Cardiac fibroblast (primary cell): ENCODE measurements around the gene DVL2.

Source experiments
- DNase-seq, 2 donors: peaks; one replicate each; pipeline versions ENCODE4 v3.0.0 to v3.0.0-alpha.2; 2010; ENCODE audit warnings: low read depth in 2 of 2
- H3K4me3 ChIP-seq, 2 donors: replicated peaks in 1 of 2; 1 replicate in 1 of 2; 2 replicates in 1 of 2; pipeline ENCODE4 v1.5.1; 2011; ENCODE audit warnings: low read depth in 2 of 2, low read length in 2 of 2, mild to moderate bottlenecking in 2 of 2, moderate library complexity in 1 of 2
- TF ChIP-seq, protein P1 (sequence below): IDR thresholded peaks from one replicate; pipeline ENCODE4 v1.5.1; 2011; ENCODE audit warnings: low read depth, mild to moderate bottlenecking, low read length, inconsistent platforms

The DVL2 gene

DNA sequence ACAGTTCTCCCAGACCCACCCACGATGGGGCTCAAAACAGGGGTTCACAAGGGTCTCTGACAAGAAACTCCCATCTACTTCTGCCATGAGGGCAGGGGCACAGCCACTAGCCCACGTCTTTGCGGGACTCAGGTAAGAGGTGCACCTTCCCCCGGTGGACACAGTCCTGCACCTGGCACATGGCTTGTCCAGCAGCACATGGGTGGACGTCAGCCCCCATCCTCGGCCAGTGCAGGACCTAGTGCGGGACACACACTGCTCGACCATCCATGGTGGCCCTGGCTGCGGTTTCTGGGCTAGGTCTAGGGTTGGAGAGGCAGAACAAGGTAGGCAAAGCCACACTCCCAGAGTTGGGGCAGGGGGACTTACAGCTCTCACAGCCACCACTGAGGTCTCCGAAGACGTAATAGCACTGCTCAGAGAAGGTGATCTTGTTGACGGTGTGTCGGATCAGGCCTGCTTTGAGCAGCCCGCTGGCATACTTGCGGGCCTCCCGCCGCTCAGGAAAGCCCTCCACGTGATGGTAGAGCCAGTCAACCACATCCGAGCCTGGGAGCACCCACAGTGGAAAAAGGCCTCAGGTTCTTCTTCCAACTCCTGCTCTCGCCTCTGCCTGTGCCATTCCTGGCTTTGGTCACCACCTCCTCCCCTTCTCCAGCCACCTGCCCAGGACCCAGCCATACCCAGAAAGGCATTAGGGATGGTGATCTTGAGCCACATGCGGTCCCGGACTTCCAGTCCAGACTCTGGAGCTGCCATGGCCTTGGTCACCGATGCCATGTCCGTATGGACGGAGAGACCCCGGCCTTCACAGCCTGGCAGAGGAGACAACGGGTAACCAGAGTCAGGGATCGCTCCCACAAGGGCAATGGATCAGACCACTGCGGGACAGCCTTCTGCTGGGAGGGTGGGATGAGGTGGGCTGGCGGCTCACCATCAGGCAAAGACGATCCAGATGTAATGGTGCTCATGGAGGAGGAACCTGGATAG, 7.3 kb downstream of the DVL2 start:
- no peak for DNase-seq
- H3K4me3 ChIP-seq = no peak overlapping the region
- TF ChIP-seq, protein P1, sequence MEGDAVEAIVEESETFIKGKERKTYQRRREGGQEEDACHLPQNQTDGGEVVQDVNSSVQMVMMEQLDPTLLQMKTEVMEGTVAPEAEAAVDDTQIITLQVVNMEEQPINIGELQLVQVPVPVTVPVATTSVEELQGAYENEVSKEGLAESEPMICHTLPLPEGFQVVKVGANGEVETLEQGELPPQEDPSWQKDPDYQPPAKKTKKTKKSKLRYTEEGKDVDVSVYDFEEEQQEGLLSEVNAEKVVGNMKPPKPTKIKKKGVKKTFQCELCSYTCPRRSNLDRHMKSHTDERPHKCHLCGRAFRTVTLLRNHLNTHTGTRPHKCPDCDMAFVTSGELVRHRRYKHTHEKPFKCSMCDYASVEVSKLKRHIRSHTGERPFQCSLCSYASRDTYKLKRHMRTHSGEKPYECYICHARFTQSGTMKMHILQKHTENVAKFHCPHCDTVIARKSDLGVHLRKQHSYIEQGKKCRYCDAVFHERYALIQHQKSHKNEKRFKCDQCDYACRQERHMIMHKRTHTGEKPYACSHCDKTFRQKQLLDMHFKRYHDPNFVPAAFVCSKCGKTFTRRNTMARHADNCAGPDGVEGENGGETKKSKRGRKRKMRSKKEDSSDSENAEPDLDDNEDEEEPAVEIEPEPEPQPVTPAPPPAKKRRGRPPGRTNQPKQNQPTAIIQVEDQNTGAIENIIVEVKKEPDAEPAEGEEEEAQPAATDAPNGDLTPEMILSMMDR = no peak

DNA sequence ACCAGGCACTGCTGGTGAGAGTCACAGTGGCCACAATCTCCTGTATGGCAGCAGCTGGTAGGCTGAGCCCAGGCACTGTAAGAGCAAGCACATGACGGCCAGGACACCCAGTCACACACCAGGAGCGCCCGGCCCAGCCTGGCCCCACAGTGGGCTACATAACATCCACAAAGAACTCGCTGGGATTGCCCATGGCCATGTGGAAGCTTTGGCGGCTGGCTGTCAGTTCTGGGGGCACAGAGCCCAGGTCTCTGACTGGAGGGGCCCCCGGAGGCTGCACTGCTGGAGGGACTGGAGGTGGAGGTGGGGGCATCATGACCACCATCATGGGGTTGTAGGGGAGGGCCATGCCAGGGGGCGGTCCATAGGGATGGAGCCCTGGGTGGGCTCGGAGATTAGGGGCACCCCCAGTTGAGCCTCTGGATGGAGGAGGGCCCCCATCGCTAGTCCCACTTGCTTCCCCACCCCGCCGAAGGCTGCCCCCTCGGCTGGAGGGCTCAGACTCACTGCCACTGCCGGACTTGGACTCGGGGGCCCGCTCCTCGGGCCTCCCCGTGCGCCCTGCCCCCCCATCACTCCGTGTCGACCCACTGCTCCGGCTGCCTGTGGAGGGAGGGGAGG, 8.5 kb downstream of the DVL2 start:
- H3K4me3 ChIP-seq = no peak overlapping the region
- TF ChIP-seq, protein P1 = no peak
- no peak for DNase-seq

DNA sequence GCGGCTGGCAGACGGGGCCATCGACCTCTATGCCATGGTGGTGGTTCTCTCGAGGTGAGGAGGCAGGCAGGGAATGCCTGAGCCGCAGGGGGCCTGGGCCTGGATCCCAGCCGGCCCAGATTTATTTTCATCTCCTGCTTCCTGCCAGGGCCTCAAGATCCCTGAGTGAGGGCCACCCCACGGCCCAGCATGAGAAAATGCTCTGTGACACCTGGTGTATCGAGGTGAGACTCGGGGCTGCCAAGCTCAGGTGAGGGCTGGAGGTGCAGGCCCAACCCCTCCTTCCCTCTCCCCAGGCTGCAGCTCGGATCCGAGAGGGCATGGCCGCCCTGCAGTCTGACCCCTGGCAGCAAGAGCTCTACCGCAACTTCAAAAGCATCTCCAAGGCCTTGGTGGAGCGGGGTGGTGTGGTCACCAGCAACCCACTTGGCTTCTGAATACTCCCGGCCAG, 9.6 kb downstream of the DVL2 start:
- no peak overlapping the region for H3K4me3 ChIP-seq
- TF ChIP-seq, protein P1 = no peak
- no peak for DNase-seq

DNA sequence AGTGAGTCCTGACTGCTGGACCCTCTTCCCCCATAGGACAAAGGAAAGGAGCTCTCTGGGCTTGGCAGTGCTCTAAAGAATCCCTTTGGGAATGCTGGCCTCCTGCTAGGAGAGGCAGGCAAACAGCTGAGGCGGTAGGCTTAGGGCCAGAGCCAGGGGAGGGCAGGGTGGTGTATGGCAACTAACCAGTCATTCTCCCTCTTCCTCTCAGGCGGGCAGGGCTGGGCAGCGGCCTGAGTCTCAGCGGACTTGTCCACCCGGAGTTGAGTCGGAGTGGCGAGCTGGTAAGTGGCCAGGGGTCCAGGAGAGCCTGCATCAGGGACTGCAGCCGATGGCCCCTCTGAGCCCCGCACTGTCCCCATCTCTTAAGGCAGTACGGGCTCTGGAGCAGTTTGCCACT, 10.2 kb downstream of the DVL2 start:
- DNase-seq = no peak
- TF ChIP-seq, protein P1 = no peak
- H3K4me3 ChIP-seq = no peak overlapping the region

DNA sequence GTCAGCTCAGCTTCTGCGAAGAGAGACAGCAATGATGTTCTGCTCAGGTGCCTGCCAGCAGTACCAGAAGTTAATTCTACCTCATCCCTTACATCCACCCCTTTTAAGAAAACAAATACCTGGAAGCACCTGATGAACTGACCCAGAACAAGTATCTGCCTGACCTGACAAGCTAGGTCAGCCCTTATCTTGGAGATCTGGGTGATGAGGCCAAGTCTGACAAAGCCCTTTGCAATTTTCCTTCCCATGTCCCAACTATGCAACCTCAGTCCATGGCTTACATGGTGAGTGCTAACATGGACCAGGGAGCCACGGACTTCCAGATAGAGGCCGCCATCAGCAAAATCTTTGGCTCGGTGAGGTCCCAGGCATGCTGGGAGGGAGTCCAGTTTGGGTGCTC, 10.9 kb downstream of the DVL2 start:
- DNase-seq = no peak
- no peak overlapping the region for H3K4me3 ChIP-seq
- TF ChIP-seq, protein P1 = no peak

DNA sequence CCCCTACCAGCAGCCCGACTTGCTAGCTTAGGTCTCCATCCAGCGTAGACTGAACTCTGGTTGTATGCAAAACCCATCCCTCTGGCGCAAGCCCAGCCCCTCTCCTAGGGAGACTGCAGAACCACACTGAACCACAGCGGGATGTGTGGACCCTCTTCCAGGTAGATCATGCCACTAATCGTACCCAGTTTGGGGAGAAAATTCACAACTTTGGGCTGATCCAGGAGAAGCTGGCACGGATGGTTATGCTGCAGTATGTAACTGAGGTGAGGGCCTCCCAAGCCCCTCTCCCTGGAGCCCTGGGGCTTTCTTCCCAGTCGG, 11.4 kb downstream of the DVL2 start:
- TF ChIP-seq, protein P1 = no peak
- no peak overlapping the region for H3K4me3 ChIP-seq
- no peak for DNase-seq
